Parathyroid adenoma (tissue), 2 donors: ENCODE data around the gene GALNT12.

Experiments used
- H2AFZ ChIP-seq: fragments of 300-600 bp; sonication (generic); one replicate; pipeline ENCODE4 v1.7.0; 2017; ENCODE audit warnings: antibody characterized with exemption, mild to moderate bottlenecking
- H3K27ac ChIP-seq: fragments of 300-600 bp; sonication (generic); one replicate; pipeline ENCODE4 v1.7.0; 2017
- H3K27me3 ChIP-seq: fragments of 300-600 bp; sonication (generic); one replicate; pipeline ENCODE4 v1.7.0; 2017; ENCODE audit warnings: low read length; ENCODE audit not compliant: control insufficient read depth, insufficient read depth
- H3K36me3 ChIP-seq: fragments of 300-600 bp; sonication (generic); one replicate; pipeline ENCODE4 v1.7.0; 2017; ENCODE audit warnings: low read length; ENCODE audit not compliant: control insufficient read depth, insufficient read depth
- H3K4me1 ChIP-seq: fragments of 300-600 bp; sonication (generic); one replicate; pipeline ENCODE4 v1.7.0; 2017; ENCODE audit warnings: control low read depth
- H3K4me2 ChIP-seq: fragments of 300-600 bp; sonication (generic); one replicate; pipeline ENCODE4 v1.7.0; 2017; ENCODE audit warnings: low read length
- H3K4me3 ChIP-seq: fragments of 300-600 bp; sonication (generic); one replicate; pipeline ENCODE4 v1.7.0; 2017; ENCODE audit warnings: low read depth, low read length
- H3K79me2 ChIP-seq: fragments of 300-600 bp; sonication (generic); one replicate; pipeline ENCODE4 v1.7.0; 2017; ENCODE audit warnings: control low read depth
- H3K9ac ChIP-seq: fragments of 300-600 bp; sonication (generic); one replicate; pipeline ENCODE4 v1.7.0; 2017; ENCODE audit warnings: mild to moderate bottlenecking
- H3K9me3 ChIP-seq: fragments of 300-600 bp; sonication (generic); one replicate; pipeline ENCODE4 v1.7.0; 2017; ENCODE audit warnings: low read length; ENCODE audit not compliant: control insufficient read depth
- CTCF ChIP-seq: fragments of 300-600 bp; sonication (generic); IDR thresholded peaks from one replicate; pipeline ENCODE4 v1.7.0; 2017; ENCODE audit warnings: antibody characterized with exemption, mild to moderate bottlenecking
- donor health status: primary hyperparathyroidism.

The GALNT12 gene

GRCh38 chr9:98861781-98862504 is 54.5 kb downstream of the GALNT12 start:
- TF ChIP-seq CTCF = no peak
- Histone ChIP-seq H3K27ac (no peak overlapping the region), H3K27me3 (no peaks in the 10 kb centered on the region), H3K36me3 (no peaks in the 10 kb centered on the region), H3K9ac (no peak overlapping the region), H3K4me2 (no peak overlapping the region), H3K79me2 (no peaks in the 10 kb centered on the region), H3K4me3 (no peak overlapping the region), H2AFZ (no peak overlapping the region), H3K9me3 (no peaks in the 10 kb centered on the region), H3K4me1 (no peaks in the 10 kb centered on the region)

- Histone ChIP-seq H3K9me3 (no peaks in the 10 kb centered on the region), H3K9ac (no peak overlapping the region), H3K4me1 (no peaks in the 10 kb centered on the region), H3K27ac (no peak overlapping the region), H3K36me3 (no peaks in the 10 kb centered on the region), H3K4me2 (no peak overlapping the region), H3K79me2 (no peaks in the 10 kb centered on the region), H3K4me3 (no peak overlapping the region), H3K27me3 (no peaks in the 10 kb centered on the region), H2AFZ (no peak overlapping the region)
- no peak for TF ChIP-seq CTCF
Observed at GRCh38 chr9:98862936-98863335, 55.5 kb downstream of the GALNT12 start.

GRCh38 chr9:98864281-98865174 is 57.1 kb downstream of the GALNT12 start:
- no peak overlapping the region for H3K4me2 ChIP-seq
- H3K27me3 ChIP-seq = no peaks in the 10 kb centered on the region
- no peaks in the 10 kb centered on the region for H3K79me2 ChIP-seq
- no peak for TF ChIP-seq CTCF
- H2AFZ ChIP-seq = no peak overlapping the region
- no peak overlapping the region for H3K4me3 ChIP-seq
- no peak overlapping the region for H3K27ac ChIP-seq
- H3K9me3 ChIP-seq = no peaks in the 10 kb centered on the region
- H3K9ac ChIP-seq = no peak overlapping the region
- no peaks in the 10 kb centered on the region for H3K36me3 ChIP-seq
- no peaks in the 10 kb centered on the region for H3K4me1 ChIP-seq

GRCh38 chr9:98865284-98865875 is 57.9 kb downstream of the GALNT12 start:
- Histone ChIP-seq H3K9me3 (no peaks in the 10 kb centered on the region), H3K27me3 (no peaks in the 10 kb centered on the region), H3K27ac (no peak overlapping the region), H3K36me3 (no peaks in the 10 kb centered on the region), H3K79me2 (no peaks in the 10 kb centered on the region), H2AFZ (no peak overlapping the region), H3K9ac (no peak overlapping the region), H3K4me3 (no peak overlapping the region), H3K4me2 (no peak overlapping the region), H3K4me1 (no peaks in the 10 kb centered on the region)
- no peak for TF ChIP-seq CTCF
